ENCODE measurements around the gene MNS1. TPM values are rescaled to one million over a fixed set of nuclear protein-coding genes. Genes with fewer than 3 reads are reported as not detected.
A peak's percentile ranks its signal among the peaks of the same experiment; 100 is the strongest.
"Not testable (repeated sequence)": the region's sequence is repeated elsewhere in the genome, so short reads cannot be mapped to it uniquely, and the experiment has no call there.

The MNS1 gene
- total RNA-seq, 3 donors from 2014 or later (not counting 1 experiment from before 2014, with no cell fraction given) = 0.52 TPM; not detected in 2

GRCh38 chr15:56432304-56432703 lies 32.6 kb downstream of the MNS1 start:
- no peaks in the 10 kb centered on the region for H3K9me3 ChIP-seq (ENCODE audit: control insufficient read depth, insufficient read depth, low read length)
- no peaks in the 10 kb centered on the region for H3K27me3 Mint-ChIP-seq (ENCODE audit: low read depth in 2 of 2)
- WGBS (ENCODE audit: insufficient coverage) = 93% methylated on average over 5 of the region's 5 CpGs
- H3K4me3 Mint-ChIP-seq = no peak overlapping the region
- H3K9me3 Mint-ChIP-seq = no peaks in the 10 kb centered on the region
- H3K4me1 Mint-ChIP-seq = no peaks in the 10 kb centered on the region
- H3K36me3 Mint-ChIP-seq = no peaks in the 10 kb centered on the region
- no peaks in the 10 kb centered on the region for H3K4me1 ChIP-seq (ENCODE audit: control insufficient read depth, insufficient read depth, low read length)
- DNase-seq (no peak), ATAC-seq (no peak)
- no peak for TF ChIP-seq CTCF (IDR thresholded peaks at IDR 0.05)
- no peak overlapping the region for H3K27ac ChIP-seq (ENCODE audit: low read length)
- intact Hi-C loops (cut with micrococcal nuclease) = no loop called here
- no peaks in the 10 kb centered on the region for H3K36me3 ChIP-seq (ENCODE audit: control insufficient read depth, insufficient read depth, low read length)
- H3K27ac Mint-ChIP-seq = no peak overlapping the region
- H3K4me3 ChIP-seq (ENCODE audit: low read length) = no peak overlapping the region
- no peaks in the 10 kb centered on the region for H3K27me3 ChIP-seq (ENCODE audit: control insufficient read depth, insufficient read depth, low read length)

- peaks cover 7% of the 10 kb centered on the region for H3K36me3 Mint-ChIP-seq
- DNase-seq (peak in 1 of 2 donors; percentile 30), ATAC-seq (peak in 1 of 3 donors; percentile 38)
- WGBS (ENCODE audit: insufficient coverage) = no CpG with 5 or more reads among the region's 2 CpGs
- no peaks in the 10 kb centered on the region for H3K27me3 Mint-ChIP-seq (ENCODE audit: low read depth in 2 of 2)
- H3K36me3 ChIP-seq (ENCODE audit: control insufficient read depth, insufficient read depth, low read length) = no peaks in the 10 kb centered on the region
- intact Hi-C loops (cut with micrococcal nuclease) = loop anchor here (5.0 to 10.0 kb wide), 2 partner anchors 182 to 784 kb away; no protein-coding TSS in a partner anchor
- H3K4me1 Mint-ChIP-seq = peaks cover 14 to 18% of the 10 kb centered on the region in 2 donors
- no peak overlapping the region for H3K4me3 ChIP-seq (ENCODE audit: low read length)
- no peaks in the 10 kb centered on the region for H3K4me1 ChIP-seq (ENCODE audit: control insufficient read depth, insufficient read depth, low read length)
- peak; percentile 40 for TF ChIP-seq CTCF (IDR thresholded peaks at IDR 0.05)
- H3K9me3 Mint-ChIP-seq = peaks cover 3 to 5% of the 10 kb centered on the region in 2 donors
- H3K27ac Mint-ChIP-seq = no peak overlapping the region
- H3K27ac ChIP-seq (ENCODE audit: low read length) = no peak overlapping the region
- H3K27me3 ChIP-seq (ENCODE audit: control insufficient read depth, insufficient read depth, low read length) = no peaks in the 10 kb centered on the region
- H3K9me3 ChIP-seq (ENCODE audit: control insufficient read depth, insufficient read depth, low read length) = no peaks in the 10 kb centered on the region
- H3K4me3 Mint-ChIP-seq = no peak overlapping the region
Measured at GRCh38 chr15:56428821-56429458, 36.0 kb downstream of the MNS1 start.

GRCh38 chr15:56425976-56426375 lies 39.0 kb downstream of the MNS1 start:
- TF ChIP-seq CTCF (IDR thresholded peaks at IDR 0.05) = no peak
- H3K27me3 Mint-ChIP-seq (ENCODE audit: low read depth in 2 of 2) = no peaks in the 10 kb centered on the region
- H3K9me3 Mint-ChIP-seq = peaks cover 3 to 8% of the 10 kb centered on the region in 2 donors
- Histone ChIP-seq H3K4me3 (ENCODE audit: low read length) (no peak overlapping the region), H3K27me3 (ENCODE audit: control insufficient read depth, insufficient read depth, low read length) (no peaks in the 10 kb centered on the region), H3K36me3 (ENCODE audit: control insufficient read depth, insufficient read depth, low read length) (no peaks in the 10 kb centered on the region), H3K4me1 (ENCODE audit: control insufficient read depth, insufficient read depth, low read length) (no peaks in the 10 kb centered on the region), H3K9me3 (ENCODE audit: control insufficient read depth, insufficient read depth, low read length) (no peaks in the 10 kb centered on the region), H3K27ac (ENCODE audit: low read length) (no peak overlapping the region)
- H3K4me1 Mint-ChIP-seq = peaks cover 26 to 30% of the 10 kb centered on the region in 2 donors
- WGBS (ENCODE audit: insufficient coverage) = 96% methylated on average over 1 of the region's 1 CpG
- peaks cover 7% of the 10 kb centered on the region for H3K36me3 Mint-ChIP-seq
- no peak for ATAC-seq
- no peak for DNase-seq
- intact Hi-C loops (cut with micrococcal nuclease) = loop anchor here (5.0 to 10.0 kb wide), 2 partner anchors 179 to 781 kb away; no protein-coding TSS in a partner anchor
- H3K4me3 Mint-ChIP-seq = no peak overlapping the region
- H3K27ac Mint-ChIP-seq = no peak overlapping the region

- Mint-ChIP-seq H3K4me3 (no peak overlapping the region), H3K27me3 (ENCODE audit: low read depth in 2 of 2) (no peaks in the 10 kb centered on the region), H3K9me3 (peaks cover 3 to 8% of the 10 kb centered on the region in 2 donors), H3K36me3 (peaks cover 7% of the 10 kb centered on the region), H3K27ac (no peak overlapping the region), H3K4me1 (peaks cover 26 to 30% of the 10 kb centered on the region in 2 donors)
- no peaks in the 10 kb centered on the region for H3K27me3 ChIP-seq (ENCODE audit: control insufficient read depth, insufficient read depth, low read length)
- no peak overlapping the region for H3K27ac ChIP-seq (ENCODE audit: low read length)
- H3K36me3 ChIP-seq (ENCODE audit: control insufficient read depth, insufficient read depth, low read length) = no peaks in the 10 kb centered on the region
- intact Hi-C loops (cut with micrococcal nuclease) = loop anchor here (5.0 to 10.0 kb wide), 2 partner anchors 178 to 780 kb away; no protein-coding TSS in a partner anchor
- H3K4me1 ChIP-seq (ENCODE audit: control insufficient read depth, insufficient read depth, low read length) = no peaks in the 10 kb centered on the region
- H3K9me3 ChIP-seq (ENCODE audit: control insufficient read depth, insufficient read depth, low read length) = no peaks in the 10 kb centered on the region
- no peak for ATAC-seq
- no peak for DNase-seq
- H3K4me3 ChIP-seq (ENCODE audit: low read length) = no peak overlapping the region
- TF ChIP-seq CTCF (IDR thresholded peaks at IDR 0.05) = no peak
Measured at GRCh38 chr15:56425276-56425675, 39.7 kb downstream of the MNS1 start.

GRCh38 chr15:56413114-56413733 lies 51.7 kb downstream of the MNS1 start:
- no CpG with 5 or more reads among the region's 1 CpG for WGBS (ENCODE audit: insufficient coverage)
- H3K36me3 Mint-ChIP-seq; H3K4me3 Mint-ChIP-seq; H3K27ac Mint-ChIP-seq; H3K27ac ChIP-seq (ENCODE audit: low read length); H3K9me3 ChIP-seq (ENCODE audit: control insufficient read depth, insufficient read depth, low read length); H3K9me3 Mint-ChIP-seq; DNase-seq; H3K36me3 ChIP-seq (ENCODE audit: control insufficient read depth, insufficient read depth, low read length); H3K4me3 ChIP-seq (ENCODE audit: low read length); intact Hi-C loops (cut with micrococcal nuclease); H3K4me1 ChIP-seq (ENCODE audit: control insufficient read depth, insufficient read depth, low read length); ATAC-seq; H3K4me1 Mint-ChIP-seq; H3K27me3 ChIP-seq (ENCODE audit: control insufficient read depth, insufficient read depth, low read length): not testable (repeated sequence)
- H3K27me3 Mint-ChIP-seq (ENCODE audit: low read depth in 2 of 2) = peaks cover 3 to 13% of the 10 kb centered on the region in 2 donors
